ENCODE results near the gene MBOAT2. TPM values are rescaled to one million over a fixed set of nuclear protein-coding genes. Genes with fewer than 3 reads are reported as not detected.

Gene MBOAT2
- total and polyA plus RNA-seq, 2 of the 13 experiments (the other 11 are each of a cell fraction or from before 2014, with no cell fraction given) = 0.11 to 0.36 TPM

DNA sequence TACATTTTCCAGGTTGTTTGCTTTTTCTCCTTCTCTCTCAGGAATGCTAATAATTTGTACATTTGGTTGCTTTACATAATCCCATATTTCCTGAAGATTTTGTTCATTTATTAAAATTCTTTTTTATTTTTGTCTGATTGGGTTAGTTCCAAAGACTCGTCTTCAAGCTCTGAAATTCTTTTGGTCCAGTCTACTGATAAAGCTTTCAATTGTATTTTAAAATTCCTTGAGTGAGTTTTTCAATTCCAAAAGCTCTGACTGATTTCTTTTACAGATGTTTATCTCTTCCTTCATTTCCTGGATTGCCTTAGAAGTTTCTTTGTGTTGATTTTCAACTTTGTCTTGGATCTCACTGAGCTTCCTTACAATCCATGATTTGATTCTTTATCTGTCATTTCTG lies 50.0 kb downstream of the MBOAT2 start:
- peaks cover 31% of the 10 kb centered on the region for H3K9me3 ChIP-seq (ENCODE audit: low read length)
- H4K20me1 ChIP-seq (ENCODE audit: insufficient read depth, low read length) = no peaks in the 10 kb centered on the region
- H3K27me3 ChIP-seq (ENCODE audit: control insufficient read depth in 1 of 2, insufficient read depth in 2 of 2, low read length in 2 of 2) = no peaks in the 10 kb centered on the region
- 2% methylated on average over 1 of the region's 1 CpG for WGBS (ENCODE audit: low lambda C conversion rate)
- no TSS peak for BruUV-seq (replicated peaks)
- in situ Hi-C loops (cut with HindIII; ENCODE audit: extremely low pct_ligation_motif_present, low pct_unique_long_range_greater_than_20kb) (no loop called here), intact Hi-C loops (cut with micrococcal nuclease; ENCODE audit: unreplicated experiment) (no loop called here)
- ATAC-seq (no peak), DNase-seq (ENCODE audit: low spot score) (no peak), FAIRE-seq (no peak)
- no peak overlapping the region for H3K4me2 ChIP-seq (ENCODE audit: low read depth, low read length)
- H3K36me3 ChIP-seq (replicated peaks in 1 of 2; ENCODE audit: control insufficient read depth in 1 of 2, insufficient read depth in 2 of 2, low read length in 2 of 2) = no peaks in the 10 kb centered on the region
- POLR2A ChIA-PET = no interaction called here
- no peak overlapping the region for H3K4me3 ChIP-seq (replicated peaks in 1 of 3; ENCODE audit: insufficient read depth in 1 of 3, low read depth in 2 of 3, low read length in 3 of 3)
- no peaks in the 10 kb centered on the region for H3K79me2 ChIP-seq (ENCODE audit: insufficient read depth, low read length)
- H3K9ac ChIP-seq (ENCODE audit: insufficient read depth, low read depth, low read length) = no peak overlapping the region
- no peak overlapping the region for H2AFZ ChIP-seq (ENCODE audit: low read length)
- CTCF ChIA-PET (ENCODE audit: low intra/inter-chr PET ratio, low total read pairs) = no interaction called here
- TF ChIP-seq, protein P1, sequence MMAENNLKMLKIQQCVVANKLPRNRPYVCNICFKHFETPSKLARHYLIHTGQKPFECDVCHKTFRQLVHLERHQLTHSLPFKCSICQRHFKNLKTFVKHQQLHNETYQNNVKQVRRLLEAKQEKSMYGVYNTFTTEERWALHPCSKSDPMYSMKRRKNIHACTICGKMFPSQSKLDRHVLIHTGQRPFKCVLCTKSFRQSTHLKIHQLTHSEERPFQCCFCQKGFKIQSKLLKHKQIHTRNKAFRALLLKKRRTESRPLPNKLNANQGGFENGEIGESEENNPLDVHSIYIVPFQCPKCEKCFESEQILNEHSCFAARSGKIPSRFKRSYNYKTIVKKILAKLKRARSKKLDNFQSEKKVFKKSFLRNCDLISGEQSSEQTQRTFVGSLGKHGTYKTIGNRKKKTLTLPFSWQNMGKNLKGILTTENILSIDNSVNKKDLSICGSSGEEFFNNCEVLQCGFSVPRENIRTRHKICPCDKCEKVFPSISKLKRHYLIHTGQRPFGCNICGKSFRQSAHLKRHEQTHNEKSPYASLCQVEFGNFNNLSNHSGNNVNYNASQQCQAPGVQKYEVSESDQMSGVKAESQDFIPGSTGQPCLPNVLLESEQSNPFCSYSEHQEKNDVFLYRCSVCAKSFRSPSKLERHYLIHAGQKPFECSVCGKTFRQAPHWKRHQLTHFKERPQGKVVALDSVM (CRISPR knock-in tag; IDR thresholded peaks at IDR 0.05) = no peak
- TF ChIP-seq ZNF367 (CRISPR knock-in tag; IDR thresholded peaks at IDR 0.05; ENCODE audit: borderline replicate concordance) (no peak), ZNF160 (CRISPR knock-in tag; IDR thresholded peaks at IDR 0.05) (peak; percentile 95; the same call in 1 of the 2 replicates), FOXK2 (IDR thresholded peaks at IDR 0.05) (no peak)
- no peaks in the 10 kb centered on the region for H3K4me1 ChIP-seq (ENCODE audit: insufficient read depth, low read length)
- H3K27ac ChIP-seq (ENCODE audit: extremely low read length, insufficient read depth, low read length) = no peak overlapping the region

DNA sequence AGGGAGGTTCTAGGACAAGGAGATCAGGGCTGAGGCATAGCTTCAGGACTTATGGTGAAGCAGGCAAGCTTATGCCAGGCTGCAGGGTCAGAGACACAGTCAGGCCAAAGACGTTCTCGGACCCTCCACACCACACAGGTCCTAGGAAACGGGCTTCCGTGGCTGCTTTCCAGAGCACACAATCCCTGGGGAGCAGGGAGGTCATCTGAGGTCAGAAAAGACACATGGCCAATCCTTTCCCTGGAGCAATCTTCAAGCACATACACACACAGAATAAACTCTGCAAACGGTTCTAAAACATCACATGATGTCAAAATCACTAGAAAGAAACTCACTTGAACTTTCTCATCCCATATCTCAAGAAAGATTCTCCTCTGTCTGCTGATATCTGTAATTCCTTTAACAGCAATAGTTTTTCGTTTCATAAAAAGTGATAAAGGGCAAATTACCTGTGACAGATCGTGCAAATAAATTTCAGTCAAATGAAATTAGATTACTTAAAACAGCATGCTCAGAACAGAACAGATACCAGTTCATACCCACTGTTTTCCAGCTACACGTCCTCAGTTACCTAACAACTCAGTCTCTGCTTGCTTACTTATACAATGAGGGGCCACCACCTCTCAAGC lies 63.9 kb downstream of the MBOAT2 start:
- intact Hi-C loops (cut with micrococcal nuclease; ENCODE audit: unreplicated experiment) = no loop called here
- Histone ChIP-seq H3K27me3 (ENCODE audit: control insufficient read depth in 1 of 2, insufficient read depth in 2 of 2, low read length in 2 of 2) (peaks cover 0 to 24% of the 10 kb centered on the region in 2 experiments; a peak in 3 of 5 replicates), H3K4me1 (ENCODE audit: insufficient read depth, low read length) (no peaks in the 10 kb centered on the region), H3K4me2 (ENCODE audit: low read depth, low read length) (no peak overlapping the region), H3K9ac (ENCODE audit: insufficient read depth, low read depth, low read length) (no peak overlapping the region), H3K36me3 (replicated peaks in 1 of 2; ENCODE audit: control insufficient read depth in 1 of 2, insufficient read depth in 2 of 2, low read length in 2 of 2) (no peaks in the 10 kb centered on the region), H3K9me3 (ENCODE audit: low read length) (no peaks in the 10 kb centered on the region), H2AFZ (ENCODE audit: low read length) (no peak overlapping the region), H4K20me1 (ENCODE audit: insufficient read depth, low read length) (no peaks in the 10 kb centered on the region), H3K27ac (ENCODE audit: extremely low read length, insufficient read depth, low read length) (no peak overlapping the region), H3K79me2 (ENCODE audit: insufficient read depth, low read length) (no peaks in the 10 kb centered on the region), H3K4me3 (replicated peaks in 1 of 3; ENCODE audit: insufficient read depth in 1 of 3, low read depth in 2 of 3, low read length in 3 of 3) (no peak overlapping the region)
- FAIRE-seq (no peak), ATAC-seq (no peak), DNase-seq (ENCODE audit: low spot score) (no peak)
- no TSS peak for BruUV-seq (replicated peaks)
- in situ Hi-C loops (cut with HindIII; ENCODE audit: extremely low pct_ligation_motif_present, low pct_unique_long_range_greater_than_20kb) = no loop called here
- WGBS (ENCODE audit: low lambda C conversion rate) = 7% methylated on average over 5 of the region's 8 CpGs
- ChIA-PET POLR2A (no interaction called here), CTCF (ENCODE audit: low intra/inter-chr PET ratio, low total read pairs) (no interaction called here)
- TF ChIP-seq ZNF282 (IDR thresholded peaks at IDR 0.05; ENCODE audit: partially characterized antibody) (no peak), MZF1 (CRISPR knock-in tag; IDR thresholded peaks at IDR 0.05; ENCODE audit: borderline replicate concordance) (no peak), ZNF232 (CRISPR knock-in tag; IDR thresholded peaks at IDR 0.05; ENCODE audit: borderline replicate concordance) (no peak), ELF1 (CRISPR knock-in tag; IDR thresholded peaks at IDR 0.05) (no peak), KDM5A (IDR thresholded peaks at IDR 0.05; ENCODE audit: borderline replicate concordance, low read length) (no peak), GATA4 (IDR thresholded peaks at IDR 0.05; ENCODE audit: borderline replicate concordance, low read depth) (no peak), STAT5B (CRISPR knock-in tag; IDR thresholded peaks at IDR 0.05) (no peak), TAF1 (CRISPR knock-in tag; IDR thresholded peaks at IDR 0.05) (no peak), BORCS8-MEF2B (CRISPR knock-in tag; IDR thresholded peaks at IDR 0.05) (no peak)
- TF ChIP-seq, protein P2, sequence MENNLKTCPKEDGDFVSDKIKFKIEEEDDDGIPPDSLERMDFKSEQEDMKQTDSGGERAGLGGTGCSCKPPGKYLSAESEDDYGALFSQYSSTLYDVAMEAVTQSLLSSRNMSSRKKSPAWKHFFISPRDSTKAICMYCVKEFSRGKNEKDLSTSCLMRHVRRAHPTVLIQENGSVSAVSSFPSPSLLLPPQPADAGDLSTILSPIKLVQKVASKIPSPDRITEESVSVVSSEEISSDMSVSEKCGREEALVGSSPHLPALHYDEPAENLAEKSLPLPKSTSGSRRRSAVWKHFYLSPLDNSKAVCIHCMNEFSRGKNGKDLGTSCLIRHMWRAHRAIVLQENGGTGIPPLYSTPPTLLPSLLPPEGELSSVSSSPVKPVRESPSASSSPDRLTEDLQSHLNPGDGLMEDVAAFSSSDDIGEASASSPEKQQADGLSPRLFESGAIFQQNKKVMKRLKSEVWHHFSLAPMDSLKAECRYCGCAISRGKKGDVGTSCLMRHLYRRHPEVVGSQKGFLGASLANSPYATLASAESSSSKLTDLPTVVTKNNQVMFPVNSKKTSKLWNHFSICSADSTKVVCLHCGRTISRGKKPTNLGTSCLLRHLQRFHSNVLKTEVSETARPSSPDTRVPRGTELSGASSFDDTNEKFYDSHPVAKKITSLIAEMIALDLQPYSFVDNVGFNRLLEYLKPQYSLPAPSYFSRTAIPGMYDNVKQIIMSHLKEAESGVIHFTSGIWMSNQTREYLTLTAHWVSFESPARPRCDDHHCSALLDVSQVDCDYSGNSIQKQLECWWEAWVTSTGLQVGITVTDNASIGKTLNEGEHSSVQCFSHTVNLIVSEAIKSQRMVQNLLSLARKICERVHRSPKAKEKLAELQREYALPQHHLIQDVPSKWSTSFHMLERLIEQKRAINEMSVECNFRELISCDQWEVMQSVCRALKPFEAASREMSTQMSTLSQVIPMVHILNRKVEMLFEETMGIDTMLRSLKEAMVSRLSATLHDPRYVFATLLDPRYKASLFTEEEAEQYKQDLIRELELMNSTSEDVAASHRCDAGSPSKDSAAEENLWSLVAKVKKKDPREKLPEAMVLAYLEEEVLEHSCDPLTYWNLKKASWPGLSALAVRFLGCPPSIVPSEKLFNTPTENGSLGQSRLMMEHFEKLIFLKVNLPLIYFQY (CRISPR knock-in tag; IDR thresholded peaks at IDR 0.05; ENCODE audit: borderline replicate concordance) = no peak

All from HepG2 (cell line).